ENCODE data around the gene GOLGA5.

The GOLGA5 gene

GRCh38 chr14:92861856-92862745, 68.0 kb downstream of the GOLGA5 start:
- Histone ChIP-seq H2BK5ac (ENCODE audit: low read length) (no peak overlapping the region), H3K14ac (ENCODE audit: low read length) (no peak overlapping the region), H3K27ac (replicated peaks; ENCODE audit: low read length) (no peak overlapping the region), H3K4ac (ENCODE audit: low read length) (no peak overlapping the region), H4K8ac (ENCODE audit: low read depth, low read length) (no peak overlapping the region), H3K4me3 (ENCODE audit: low read length in 2 of 2) (no peak overlapping the region), H3K9ac (ENCODE audit: low read depth, low read length, poor library complexity) (no peak overlapping the region), H2AK5ac (ENCODE audit: low read depth, low read length) (no peak overlapping the region), H3K18ac (ENCODE audit: low read length) (no peak overlapping the region), H3K79me1 (ENCODE audit: low read depth, low read length) (no peaks in the 10 kb centered on the region), H4K91ac (ENCODE audit: low read depth, low read length, poor library complexity) (no peak overlapping the region), H2BK120ac (ENCODE audit: low read depth, low read length) (no peak overlapping the region), H2BK12ac (ENCODE audit: low read length) (no peak overlapping the region), H3K4me1 (ENCODE audit: control insufficient read depth in 2 of 2, insufficient read depth in 1 of 2, low read depth in 1 of 2, low read length in 2 of 2) (no peaks in the 10 kb centered on the region), H3K36me3 (replicated peaks in 1 of 2; ENCODE audit: control insufficient read depth in 2 of 2, insufficient read depth in 2 of 2, low read length in 2 of 2) (no peaks in the 10 kb centered on the region), H3K4me2 (ENCODE audit: insufficient read depth, low read length, poor library complexity, severe bottlenecking) (no peak overlapping the region), H3K9me3 (replicated peaks in 1 of 2; ENCODE audit: control insufficient read depth in 2 of 2, insufficient read depth in 1 of 2, low read depth in 1 of 2, low read length in 2 of 2) (no peaks in the 10 kb centered on the region), H3K27me3 (ENCODE audit: control insufficient read depth in 3 of 3, insufficient read depth in 3 of 3, low read depth in 1 of 3, low read length in 3 of 3) (peaks cover 0 to 10% (median 0%) of the 10 kb centered on the region in 3 experiments), H2AFZ (ENCODE audit: low read length) (no peak overlapping the region), H3K23ac (ENCODE audit: low read depth, low read length, poor library complexity) (no peak overlapping the region), H2BK15ac (ENCODE audit: low read length) (no peak overlapping the region)
- DNase-seq (ENCODE audit: low spot score): no peak
- WGBS, 2 donors (ENCODE audit: extremely low coverage in 2 of 2, insufficient read length in 2 of 2, insufficient replicate concordance in 1 of 2): no CpG with 5 or more reads among the region's 7 CpGs

- H4K91ac ChIP-seq (ENCODE audit: low read depth, low read length, poor library complexity): no peak overlapping the region
- no peak overlapping the region for H2BK5ac ChIP-seq (ENCODE audit: low read length)
- WGBS, 2 donors (ENCODE audit: extremely low coverage in 2 of 2, insufficient read length in 2 of 2, insufficient replicate concordance in 1 of 2): no CpG with 5 or more reads among the region's 6 CpGs
- H3K4me1 ChIP-seq (ENCODE audit: control insufficient read depth in 2 of 2, insufficient read depth in 1 of 2, low read depth in 1 of 2, low read length in 2 of 2): no peaks in the 10 kb centered on the region
- no peak overlapping the region for H3K27ac ChIP-seq (replicated peaks; ENCODE audit: low read length)
- no peak overlapping the region for H2BK120ac ChIP-seq (ENCODE audit: low read depth, low read length)
- no peaks in the 10 kb centered on the region for H3K79me1 ChIP-seq (ENCODE audit: low read depth, low read length)
- DNase-seq (ENCODE audit: low spot score): no peak
- peaks cover 0 to 10% (median 0%) of the 10 kb centered on the region in 3 experiments for H3K27me3 ChIP-seq (ENCODE audit: control insufficient read depth in 3 of 3, insufficient read depth in 3 of 3, low read depth in 1 of 3, low read length in 3 of 3)
- no peak overlapping the region for H3K14ac ChIP-seq (ENCODE audit: low read length)
- H4K8ac ChIP-seq (ENCODE audit: low read depth, low read length): no peak overlapping the region
- no peak overlapping the region for H3K4me2 ChIP-seq (ENCODE audit: insufficient read depth, low read length, poor library complexity, severe bottlenecking)
- no peaks in the 10 kb centered on the region for H3K36me3 ChIP-seq (replicated peaks in 1 of 2; ENCODE audit: control insufficient read depth in 2 of 2, insufficient read depth in 2 of 2, low read length in 2 of 2)
- H2BK12ac ChIP-seq (ENCODE audit: low read length): no peak overlapping the region
- no peak overlapping the region for H2AK5ac ChIP-seq (ENCODE audit: low read depth, low read length)
- no peak overlapping the region for H3K9ac ChIP-seq (ENCODE audit: low read depth, low read length, poor library complexity)
- no peak overlapping the region for H3K23ac ChIP-seq (ENCODE audit: low read depth, low read length, poor library complexity)
- no peak overlapping the region for H3K4me3 ChIP-seq (ENCODE audit: low read length in 2 of 2)
- H2BK15ac ChIP-seq (ENCODE audit: low read length): no peak overlapping the region
- H3K4ac ChIP-seq (ENCODE audit: low read length): no peak overlapping the region
- H3K18ac ChIP-seq (ENCODE audit: low read length): no peak overlapping the region
- H3K9me3 ChIP-seq (replicated peaks in 1 of 2; ENCODE audit: control insufficient read depth in 2 of 2, insufficient read depth in 1 of 2, low read depth in 1 of 2, low read length in 2 of 2): no peaks in the 10 kb centered on the region
- no peak overlapping the region for H2AFZ ChIP-seq (ENCODE audit: low read length)
These were observed 69.4 kb downstream of the GOLGA5 start for GRCh38 chr14:92863286-92864080.

- no CpG with 5 or more reads among the region's 1 CpG for WGBS, 2 donors (ENCODE audit: extremely low coverage in 2 of 2, insufficient read length in 2 of 2, insufficient replicate concordance in 1 of 2)
- no peak overlapping the region for H2BK15ac ChIP-seq (ENCODE audit: low read length)
- H3K36me3 ChIP-seq (replicated peaks in 1 of 2; ENCODE audit: control insufficient read depth in 2 of 2, insufficient read depth in 2 of 2, low read length in 2 of 2): no peaks in the 10 kb centered on the region
- H3K4ac ChIP-seq (ENCODE audit: low read length): no peak overlapping the region
- no peak overlapping the region for H3K9ac ChIP-seq (ENCODE audit: low read depth, low read length, poor library complexity)
- H2BK5ac ChIP-seq (ENCODE audit: low read length): no peak overlapping the region
- no peak overlapping the region for H2BK120ac ChIP-seq (ENCODE audit: low read depth, low read length)
- H3K4me2 ChIP-seq (ENCODE audit: insufficient read depth, low read length, poor library complexity, severe bottlenecking): no peak overlapping the region
- no peak for DNase-seq (ENCODE audit: low spot score)
- no peak overlapping the region for H3K14ac ChIP-seq (ENCODE audit: low read length)
- H3K9me3 ChIP-seq (replicated peaks in 1 of 2; ENCODE audit: control insufficient read depth in 2 of 2, insufficient read depth in 1 of 2, low read depth in 1 of 2, low read length in 2 of 2): no peaks in the 10 kb centered on the region
- H3K18ac ChIP-seq (ENCODE audit: low read length): no peak overlapping the region
- no peak overlapping the region for H4K91ac ChIP-seq (ENCODE audit: low read depth, low read length, poor library complexity)
- no peaks in the 10 kb centered on the region for H3K4me1 ChIP-seq (ENCODE audit: control insufficient read depth in 2 of 2, insufficient read depth in 1 of 2, low read depth in 1 of 2, low read length in 2 of 2)
- H3K23ac ChIP-seq (ENCODE audit: low read depth, low read length, poor library complexity): no peak overlapping the region
- H3K4me3 ChIP-seq (ENCODE audit: low read length in 2 of 2): no peak overlapping the region
- no peak overlapping the region for H2BK12ac ChIP-seq (ENCODE audit: low read length)
- H3K27me3 ChIP-seq (ENCODE audit: control insufficient read depth in 3 of 3, insufficient read depth in 3 of 3, low read depth in 1 of 3, low read length in 3 of 3): peaks cover 0 to 10% (median 0%) of the 10 kb centered on the region in 3 experiments
- H3K79me1 ChIP-seq (ENCODE audit: low read depth, low read length): no peaks in the 10 kb centered on the region
- no peak overlapping the region for H3K27ac ChIP-seq (replicated peaks; ENCODE audit: low read length)
- H4K8ac ChIP-seq (ENCODE audit: low read depth, low read length): no peak overlapping the region
- no peak overlapping the region for H2AFZ ChIP-seq (ENCODE audit: low read length)
- no peak overlapping the region for H2AK5ac ChIP-seq (ENCODE audit: low read depth, low read length)
These were observed 71.6 kb downstream of the GOLGA5 start for GRCh38 chr14:92865674-92866073.

- Histone ChIP-seq H3K27ac (replicated peaks; ENCODE audit: low read length) (no peak overlapping the region), H2AK5ac (ENCODE audit: low read depth, low read length) (no peak overlapping the region), H4K91ac (ENCODE audit: low read depth, low read length, poor library complexity) (no peak overlapping the region), H2BK15ac (ENCODE audit: low read length) (no peak overlapping the region), H3K23ac (ENCODE audit: low read depth, low read length, poor library complexity) (no peak overlapping the region), H4K8ac (ENCODE audit: low read depth, low read length) (no peak overlapping the region), H3K18ac (ENCODE audit: low read length) (no peak overlapping the region), H3K27me3 (ENCODE audit: control insufficient read depth in 3 of 3, insufficient read depth in 3 of 3, low read depth in 1 of 3, low read length in 3 of 3) (peaks cover 0 to 9% (median 0%) of the 10 kb centered on the region in 3 experiments), H2BK5ac (ENCODE audit: low read length) (no peak overlapping the region), H2AFZ (ENCODE audit: low read length) (no peak overlapping the region), H2BK120ac (ENCODE audit: low read depth, low read length) (no peak overlapping the region), H3K4me1 (ENCODE audit: control insufficient read depth in 2 of 2, insufficient read depth in 1 of 2, low read depth in 1 of 2, low read length in 2 of 2) (no peaks in the 10 kb centered on the region), H3K4me3 (ENCODE audit: low read length in 2 of 2) (no peak overlapping the region), H3K79me1 (ENCODE audit: low read depth, low read length) (no peaks in the 10 kb centered on the region), H3K4ac (ENCODE audit: low read length) (no peak overlapping the region), H3K4me2 (ENCODE audit: insufficient read depth, low read length, poor library complexity, severe bottlenecking) (no peak overlapping the region), H2BK12ac (ENCODE audit: low read length) (no peak overlapping the region), H3K14ac (ENCODE audit: low read length) (no peak overlapping the region), H3K36me3 (replicated peaks in 1 of 2; ENCODE audit: control insufficient read depth in 2 of 2, insufficient read depth in 2 of 2, low read length in 2 of 2) (no peaks in the 10 kb centered on the region), H3K9me3 (replicated peaks in 1 of 2; ENCODE audit: control insufficient read depth in 2 of 2, insufficient read depth in 1 of 2, low read depth in 1 of 2, low read length in 2 of 2) (no peaks in the 10 kb centered on the region), H3K9ac (ENCODE audit: low read depth, low read length, poor library complexity) (no peak overlapping the region)
- no CpG with 5 or more reads among the region's 3 CpGs for WGBS, 2 donors (ENCODE audit: extremely low coverage in 2 of 2, insufficient read length in 2 of 2, insufficient replicate concordance in 1 of 2)
- DNase-seq (ENCODE audit: low spot score): no peak
These were observed 72.2 kb downstream of the GOLGA5 start for GRCh38 chr14:92866181-92866752.
